HEK293 (cell line): ENCODE data around the gene DOK3.

ENCODE experiments used
- KLF16 ChIP-seq: fragments of 450-650 bp; formaldehyde crosslinking; IDR thresholded peaks from 2 replicates; pipeline ENCODE4 v1.5.1; 2017; ENCODE audit warnings: missing biosample characterization, missing genetic modification characterization
- SALL2 ChIP-seq: fragments of 450-650 bp; formaldehyde crosslinking; IDR thresholded peaks from 2 replicates; pipeline ENCODE4 v1.5.0; 2017; ENCODE audit warnings: missing biosample characterization, mild to moderate bottlenecking, missing genetic modification characterization, borderline replicate concordance
- YY1 ChIP-seq: fragments of 450-650 bp; formaldehyde crosslinking; IDR thresholded peaks from 2 replicates; pipeline ENCODE4 v1.5.1; 2018; ENCODE audit warnings: missing biosample characterization, missing genetic modification characterization
- ZFP41 ChIP-seq: fragments of 450-650 bp; formaldehyde crosslinking; IDR thresholded peaks from 2 replicates; pipeline ENCODE4 v1.5.1; 2016; ENCODE audit warnings: missing biosample characterization, missing genetic modification characterization, borderline replicate concordance
- ZNF121 ChIP-seq: fragments of 450-650 bp; formaldehyde crosslinking; IDR thresholded peaks from 2 replicates; pipeline ENCODE4 v1.5.1; 2016; ENCODE audit warnings: missing biosample characterization, missing genetic modification characterization
- ZNF324 ChIP-seq: fragments of 450-650 bp; formaldehyde crosslinking; IDR thresholded peaks from 2 replicates; pipeline ENCODE4 v1.5.1; 2016; ENCODE audit warnings: missing biosample characterization, missing genetic modification characterization
- ZNF350 ChIP-seq: fragments of 450-650 bp; formaldehyde crosslinking; IDR thresholded peaks from 2 replicates; pipeline ENCODE4 v1.5.0; 2017; ENCODE audit warnings: missing biosample characterization, mild to moderate bottlenecking, missing genetic modification characterization
- ZNF549 ChIP-seq: fragments of 450-650 bp; IDR thresholded peaks from 2 replicates; pipeline ENCODE4 v1.5.1; 2018; ENCODE audit warnings: missing biosample characterization, missing genetic modification characterization, mild to moderate bottlenecking, inconsistent platforms, moderate library complexity
- TF ChIP-seq, protein P1 (sequence below): fragments of 450-650 bp; formaldehyde crosslinking; IDR thresholded peaks from 2 replicates; pipeline ENCODE4 v1.5.1; 2017; ENCODE audit warnings: missing biosample characterization, missing genetic modification characterization
- TF ChIP-seq, protein P2 (sequence below): fragments of 450-650 bp; formaldehyde crosslinking; IDR thresholded peaks from 2 replicates; pipeline ENCODE4 v1.5.1; 2016; ENCODE audit warnings: missing biosample characterization, missing genetic modification characterization
- TF ChIP-seq, protein P3 (sequence below): fragments of 450-650 bp; formaldehyde crosslinking; IDR thresholded peaks from 2 replicates; pipeline ENCODE4 v1.5.1; 2016; ENCODE audit warnings: missing biosample characterization, missing genetic modification characterization
- TF ChIP-seq, protein P4 (sequence below): fragments of 450-650 bp; formaldehyde crosslinking; IDR thresholded peaks from 2 replicates; pipeline ENCODE4 v1.5.1; 2016; ENCODE audit warnings: missing biosample characterization, missing genetic modification characterization

DNA sequence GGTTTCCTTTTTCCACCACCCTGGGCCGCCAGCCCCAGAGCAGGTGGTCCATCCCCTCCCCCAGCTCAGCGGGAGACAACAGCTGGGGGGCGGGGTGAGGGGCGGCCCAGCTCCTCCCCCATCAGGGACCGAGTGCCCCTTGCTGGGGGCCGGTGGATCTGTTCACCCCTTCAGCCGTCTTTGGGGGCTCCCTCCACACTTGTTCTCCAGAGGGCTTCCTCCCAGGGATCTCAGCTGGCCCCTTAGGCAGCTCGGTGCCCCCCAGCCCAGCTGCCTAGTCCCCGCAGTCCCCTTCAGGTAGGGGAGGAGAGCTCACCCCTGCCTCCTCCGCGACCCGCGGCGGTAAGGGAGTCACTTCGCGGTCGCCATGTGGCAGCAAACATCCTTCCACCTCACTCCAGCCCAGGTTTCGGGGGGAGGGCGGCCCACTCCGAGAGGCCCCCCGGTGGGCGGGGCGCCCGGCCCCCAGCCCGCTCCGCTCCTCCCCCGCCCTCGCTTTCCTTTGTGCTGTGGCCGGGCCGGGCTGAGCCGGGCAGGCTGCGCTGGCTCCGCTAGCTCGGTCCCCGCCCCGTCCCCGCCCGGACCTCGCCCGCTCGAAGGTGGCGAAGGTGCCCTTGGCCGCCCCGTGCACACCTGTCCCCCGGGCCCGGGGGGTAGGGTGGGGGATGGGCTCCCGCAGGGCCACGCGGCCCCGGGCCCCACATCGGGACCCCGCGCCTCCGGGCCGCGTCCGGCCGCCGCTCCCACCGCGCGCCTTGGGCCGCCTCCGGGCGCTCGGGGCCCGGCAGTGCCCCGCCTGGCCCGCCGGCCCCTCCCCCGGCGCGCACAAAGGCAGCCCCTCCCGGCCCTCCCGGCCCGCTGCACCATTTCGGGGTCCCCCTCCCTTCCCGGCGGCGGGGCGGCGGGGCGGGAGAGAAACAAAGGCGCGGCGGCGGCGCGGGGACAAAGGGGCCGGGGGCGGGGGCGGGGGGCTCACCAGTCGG is 36.9 kb downstream of the DOK3 start:
- TF ChIP-seq YY1 = no peak
- TF ChIP-seq, protein P1, sequence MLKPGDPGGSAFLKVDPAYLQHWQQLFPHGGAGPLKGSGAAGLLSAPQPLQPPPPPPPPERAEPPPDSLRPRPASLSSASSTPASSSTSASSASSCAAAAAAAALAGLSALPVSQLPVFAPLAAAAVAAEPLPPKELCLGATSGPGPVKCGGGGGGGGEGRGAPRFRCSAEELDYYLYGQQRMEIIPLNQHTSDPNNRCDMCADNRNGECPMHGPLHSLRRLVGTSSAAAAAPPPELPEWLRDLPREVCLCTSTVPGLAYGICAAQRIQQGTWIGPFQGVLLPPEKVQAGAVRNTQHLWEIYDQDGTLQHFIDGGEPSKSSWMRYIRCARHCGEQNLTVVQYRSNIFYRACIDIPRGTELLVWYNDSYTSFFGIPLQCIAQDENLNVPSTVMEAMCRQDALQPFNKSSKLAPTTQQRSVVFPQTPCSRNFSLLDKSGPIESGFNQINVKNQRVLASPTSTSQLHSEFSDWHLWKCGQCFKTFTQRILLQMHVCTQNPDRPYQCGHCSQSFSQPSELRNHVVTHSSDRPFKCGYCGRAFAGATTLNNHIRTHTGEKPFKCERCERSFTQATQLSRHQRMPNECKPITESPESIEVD (tag by site-specific recombination) = no peak
- 0 out of 2 replicates have a peak, but pooled peaks have one; percentile 26 for TF ChIP-seq ZNF324 (tag by site-specific recombination)
- no peak for TF ChIP-seq ZFP41 (tag by site-specific recombination)
- TF ChIP-seq ZNF121 (tag by site-specific recombination) = no peak
- 0 out of 2 replicates have a peak, but pooled peaks have one; percentile 61 for TF ChIP-seq KLF16 (tag by site-specific recombination)
- TF ChIP-seq, protein P2, sequence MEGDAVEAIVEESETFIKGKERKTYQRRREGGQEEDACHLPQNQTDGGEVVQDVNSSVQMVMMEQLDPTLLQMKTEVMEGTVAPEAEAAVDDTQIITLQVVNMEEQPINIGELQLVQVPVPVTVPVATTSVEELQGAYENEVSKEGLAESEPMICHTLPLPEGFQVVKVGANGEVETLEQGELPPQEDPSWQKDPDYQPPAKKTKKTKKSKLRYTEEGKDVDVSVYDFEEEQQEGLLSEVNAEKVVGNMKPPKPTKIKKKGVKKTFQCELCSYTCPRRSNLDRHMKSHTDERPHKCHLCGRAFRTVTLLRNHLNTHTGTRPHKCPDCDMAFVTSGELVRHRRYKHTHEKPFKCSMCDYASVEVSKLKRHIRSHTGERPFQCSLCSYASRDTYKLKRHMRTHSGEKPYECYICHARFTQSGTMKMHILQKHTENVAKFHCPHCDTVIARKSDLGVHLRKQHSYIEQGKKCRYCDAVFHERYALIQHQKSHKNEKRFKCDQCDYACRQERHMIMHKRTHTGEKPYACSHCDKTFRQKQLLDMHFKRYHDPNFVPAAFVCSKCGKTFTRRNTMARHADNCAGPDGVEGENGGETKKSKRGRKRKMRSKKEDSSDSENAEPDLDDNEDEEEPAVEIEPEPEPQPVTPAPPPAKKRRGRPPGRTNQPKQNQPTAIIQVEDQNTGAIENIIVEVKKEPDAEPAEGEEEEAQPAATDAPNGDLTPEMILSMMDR (tag by site-specific recombination) = peak; percentile 51; the same call in 1 of the 2 replicates
- no peak for TF ChIP-seq ZNF350
- TF ChIP-seq, protein P3, sequence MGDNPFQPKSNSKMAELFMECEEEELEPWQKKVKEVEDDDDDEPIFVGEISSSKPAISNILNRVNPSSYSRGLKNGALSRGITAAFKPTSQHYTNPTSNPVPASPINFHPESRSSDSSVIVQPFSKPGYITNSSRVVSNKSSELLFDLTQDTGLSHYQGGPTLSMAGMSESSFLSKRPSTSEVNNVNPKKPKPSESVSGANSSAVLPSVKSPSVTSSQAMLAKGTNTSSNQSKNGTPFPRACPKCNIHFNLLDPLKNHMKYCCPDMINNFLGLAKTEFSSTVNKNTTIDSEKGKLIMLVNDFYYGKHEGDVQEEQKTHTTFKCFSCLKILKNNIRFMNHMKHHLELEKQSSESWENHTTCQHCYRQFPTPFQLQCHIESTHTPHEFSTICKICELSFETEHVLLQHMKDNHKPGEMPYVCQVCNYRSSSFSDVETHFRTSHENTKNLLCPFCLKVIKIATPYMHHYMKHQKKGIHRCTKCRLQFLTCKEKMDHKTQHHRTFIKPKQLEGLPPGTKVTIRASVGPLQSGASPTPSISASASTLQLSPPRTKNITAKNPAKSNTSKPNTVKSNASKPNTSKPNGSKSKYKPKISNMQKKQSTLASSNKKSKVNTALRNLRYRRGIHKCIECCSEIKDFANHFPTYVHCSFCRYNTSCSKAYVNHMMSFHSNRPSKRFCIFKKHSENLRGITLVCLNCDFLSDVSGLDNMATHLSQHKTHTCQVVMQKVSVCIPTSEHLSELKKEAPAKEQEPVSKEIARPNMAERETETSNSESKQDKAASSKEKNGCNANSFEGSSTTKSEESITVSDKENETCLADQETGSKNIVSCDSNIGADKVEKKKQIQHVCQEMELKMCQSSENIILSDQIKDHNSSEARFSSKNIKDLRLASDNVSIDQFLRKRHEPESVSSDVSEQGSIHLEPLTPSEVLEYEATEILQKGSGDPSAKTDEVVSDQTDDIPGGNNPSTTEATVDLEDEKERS (tag by site-specific recombination) = no peak
- TF ChIP-seq, protein P4, sequence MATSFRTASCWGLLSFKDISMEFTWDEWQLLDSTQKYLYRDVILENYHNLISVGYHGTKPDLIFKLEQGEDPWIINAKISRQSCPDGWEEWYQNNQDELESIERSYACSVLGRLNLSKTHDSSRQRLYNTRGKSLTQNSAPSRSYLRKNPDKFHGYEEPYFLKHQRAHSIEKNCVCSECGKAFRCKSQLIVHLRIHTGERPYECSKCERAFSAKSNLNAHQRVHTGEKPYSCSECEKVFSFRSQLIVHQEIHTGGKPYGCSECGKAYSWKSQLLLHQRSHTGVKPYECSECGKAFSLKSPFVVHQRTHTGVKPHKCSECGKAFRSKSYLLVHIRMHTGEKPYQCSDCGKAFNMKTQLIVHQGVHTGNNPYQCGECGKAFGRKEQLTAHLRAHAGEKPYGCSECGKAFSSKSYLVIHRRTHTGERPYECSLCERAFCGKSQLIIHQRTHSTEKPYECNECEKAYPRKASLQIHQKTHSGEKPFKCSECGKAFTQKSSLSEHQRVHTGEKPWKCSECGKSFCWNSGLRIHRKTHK (tag by site-specific recombination) = no peak
- no peak for TF ChIP-seq ZNF549 (tag by site-specific recombination)
- no peak for TF ChIP-seq SALL2
